B cell (primary cell): ENCODE data around the gene HIPK4.

Source experiments
- EZH2 ChIP-seq: IDR thresholded peaks from 2 replicates; pipeline ENCODE4 v1.6.1; 2012; ENCODE audit warnings: borderline replicate concordance, low read depth, mild to moderate bottlenecking, moderate library complexity, low read length; ENCODE audit not compliant: insufficient read depth, poor library complexity, severe bottlenecking
- TF ChIP-seq, protein P1 (sequence below): fragments of 200-600 bp; IDR thresholded peaks from one replicate; pipeline ENCODE4 v1.8.0; 2022; ENCODE audit warnings: antibody characterized with exemption, mild to moderate bottlenecking

GRCh38 chr19:40398417-40399131, 8.6 kb upstream of the HIPK4 start:
- no peak for TF ChIP-seq EZH2
- TF ChIP-seq, protein P1, sequence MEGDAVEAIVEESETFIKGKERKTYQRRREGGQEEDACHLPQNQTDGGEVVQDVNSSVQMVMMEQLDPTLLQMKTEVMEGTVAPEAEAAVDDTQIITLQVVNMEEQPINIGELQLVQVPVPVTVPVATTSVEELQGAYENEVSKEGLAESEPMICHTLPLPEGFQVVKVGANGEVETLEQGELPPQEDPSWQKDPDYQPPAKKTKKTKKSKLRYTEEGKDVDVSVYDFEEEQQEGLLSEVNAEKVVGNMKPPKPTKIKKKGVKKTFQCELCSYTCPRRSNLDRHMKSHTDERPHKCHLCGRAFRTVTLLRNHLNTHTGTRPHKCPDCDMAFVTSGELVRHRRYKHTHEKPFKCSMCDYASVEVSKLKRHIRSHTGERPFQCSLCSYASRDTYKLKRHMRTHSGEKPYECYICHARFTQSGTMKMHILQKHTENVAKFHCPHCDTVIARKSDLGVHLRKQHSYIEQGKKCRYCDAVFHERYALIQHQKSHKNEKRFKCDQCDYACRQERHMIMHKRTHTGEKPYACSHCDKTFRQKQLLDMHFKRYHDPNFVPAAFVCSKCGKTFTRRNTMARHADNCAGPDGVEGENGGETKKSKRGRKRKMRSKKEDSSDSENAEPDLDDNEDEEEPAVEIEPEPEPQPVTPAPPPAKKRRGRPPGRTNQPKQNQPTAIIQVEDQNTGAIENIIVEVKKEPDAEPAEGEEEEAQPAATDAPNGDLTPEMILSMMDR: no peak
